NCI-H1048 (cell line): ENCODE results near the gene FREM1.

Experiments
- DNase-seq: peaks from one replicate; lab custom pipeline; 2025; lab: John Stamatoyannopoulos, UW

The FREM1 gene

DNA sequence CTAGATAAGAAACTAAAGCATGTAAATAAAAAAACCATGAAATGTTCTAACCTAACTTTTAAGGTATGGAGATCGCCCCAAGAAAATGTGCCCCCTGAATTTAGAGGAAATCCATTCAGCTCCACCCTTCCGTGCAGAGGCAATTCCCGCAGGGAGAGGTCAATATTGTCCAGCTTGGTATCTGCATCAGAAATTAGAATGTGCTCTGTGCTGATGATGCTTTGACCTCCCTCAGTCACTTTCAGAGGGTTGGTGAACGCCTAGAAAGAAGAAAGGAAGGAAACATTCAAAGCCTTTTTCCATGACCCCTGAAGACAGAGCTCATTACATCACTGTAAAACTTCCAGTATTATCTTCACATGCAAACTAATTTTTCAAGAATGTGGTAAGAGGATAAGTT lies 91.0 kb downstream of the FREM1 start:
- no peak for DNase-seq

- DNase-seq, result no peak
Observed at GRCh38 chr9:14814249-14814628, 96.0 kb downstream of the FREM1 start.

DNA sequence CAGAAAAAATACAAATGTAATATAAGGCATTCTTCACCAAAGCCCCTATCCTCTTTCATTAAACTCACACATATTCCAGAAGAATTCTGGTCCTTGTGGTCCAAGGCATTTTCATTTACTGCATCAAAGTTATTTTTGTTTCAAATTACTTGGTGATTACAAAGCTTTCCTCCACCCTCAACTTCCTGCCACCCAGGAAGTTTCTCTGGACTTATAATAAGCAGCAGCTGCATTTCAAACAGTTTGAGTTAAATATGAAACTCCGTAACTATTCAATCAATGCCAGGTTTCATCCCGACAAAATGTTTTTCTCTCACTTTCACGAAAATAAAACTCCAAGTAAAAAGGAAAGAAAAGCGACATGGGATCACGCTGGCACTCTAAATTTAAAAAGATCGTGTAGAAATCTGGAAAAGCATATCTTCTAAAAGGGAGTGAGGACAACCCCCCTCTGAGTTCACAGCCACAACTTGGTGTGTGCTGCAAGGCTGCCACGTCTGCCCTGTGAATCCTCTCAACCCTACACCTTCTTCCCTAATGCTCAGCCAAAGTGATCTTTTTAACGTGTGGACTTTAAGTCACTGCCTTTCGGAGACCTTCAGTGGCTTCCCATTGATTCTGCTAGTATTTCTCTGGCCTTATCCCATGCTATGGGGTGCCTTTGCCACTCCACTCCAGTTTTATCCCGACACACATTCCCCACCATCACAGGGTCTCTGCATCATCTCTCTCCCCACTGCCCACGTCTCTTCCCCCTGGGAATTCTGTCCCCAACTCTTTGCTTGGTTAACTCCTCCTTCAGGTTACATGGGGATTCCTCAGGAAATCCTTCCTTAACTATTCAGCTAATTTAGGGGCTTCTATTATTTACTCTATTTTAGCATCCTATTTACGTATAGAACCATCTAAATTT lies 96.6 kb downstream of the FREM1 start:
- no peak for DNase-seq

GRCh38 chr9:14812806-14813205 lies 97.4 kb downstream of the FREM1 start:
- no peak for DNase-seq

GRCh38 chr9:14811844-14812243 lies 98.4 kb downstream of the FREM1 start:
- DNase-seq, result no peak

GRCh38 chr9:14806941-14807520 lies 103.2 kb downstream of the FREM1 start:
- no peak for DNase-seq

- DNase-seq, result no peak
Observed at GRCh38 chr9:14799030-14799429, 111.2 kb downstream of the FREM1 start.

DNA sequence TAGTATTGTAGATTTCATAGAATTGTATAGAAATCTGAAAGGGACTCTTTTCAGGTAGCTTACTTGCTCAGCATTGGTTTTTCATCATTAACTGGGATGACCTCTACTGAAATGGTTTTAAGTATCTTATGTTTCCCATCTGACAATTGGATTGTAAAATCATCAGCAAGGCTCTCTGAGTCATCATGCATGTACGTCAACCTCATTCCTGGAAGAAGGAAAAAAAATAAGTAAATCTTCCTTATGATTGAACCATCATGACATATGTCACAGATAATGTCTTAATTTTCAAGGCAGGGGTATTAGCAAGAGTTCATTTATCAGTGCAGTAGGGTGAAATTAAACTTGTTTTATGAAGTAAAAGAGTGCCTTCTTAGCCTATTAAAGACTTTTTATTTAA lies 112.8 kb downstream of the FREM1 start:
- DNase-seq, result no peak

DNA sequence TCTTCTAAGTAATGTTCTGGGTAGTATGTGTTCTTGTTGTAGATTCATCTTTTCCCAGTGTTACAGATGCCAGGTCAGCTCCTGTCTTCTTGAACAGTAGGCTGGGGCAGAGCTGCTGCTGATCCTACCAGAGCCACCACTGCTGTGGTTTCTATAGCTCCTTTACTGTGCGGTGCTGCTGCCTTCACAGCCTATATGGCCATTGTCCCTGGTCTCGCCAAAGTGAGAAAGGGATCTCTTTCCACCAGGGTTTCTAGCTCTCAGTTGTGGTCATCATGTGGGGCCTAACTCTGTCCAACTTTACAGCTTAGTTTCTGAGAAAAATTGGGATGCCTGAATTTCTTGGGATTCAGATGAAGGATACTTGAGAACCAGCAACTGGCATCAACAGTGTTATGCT lies 116.8 kb downstream of the FREM1 start:
- no peak for DNase-seq

GRCh38 chr9:14790628-14791027 lies 119.6 kb downstream of the FREM1 start:
- no peak for DNase-seq

- no peak for DNase-seq
Observed at GRCh38 chr9:14788846-14789245, 121.4 kb downstream of the FREM1 start.

GRCh38 chr9:14783358-14783757 lies 126.9 kb downstream of the FREM1 start:
- no peak for DNase-seq

GRCh38 chr9:14782286-14783051 lies 127.8 kb downstream of the FREM1 start:
- no peak for DNase-seq

DNA sequence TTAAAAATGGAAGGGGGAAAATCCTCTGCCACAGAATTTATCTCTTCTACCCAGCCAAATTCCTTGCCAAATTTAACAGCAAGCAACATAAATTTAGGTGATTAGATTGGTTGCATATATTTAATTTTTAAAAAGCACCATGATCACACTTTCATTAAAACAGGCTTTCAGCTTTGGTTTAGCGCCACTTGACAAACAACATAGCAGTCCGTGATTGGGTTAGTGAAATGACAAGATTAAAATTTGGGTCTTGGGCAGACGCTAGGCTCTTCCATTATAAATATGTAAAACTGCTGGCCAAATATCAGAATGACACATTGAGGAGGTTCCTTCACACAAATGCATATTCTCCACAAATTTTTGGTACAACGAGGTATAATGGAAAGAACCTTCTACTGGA lies 129.5 kb downstream of the FREM1 start:
- no peak for DNase-seq

DNA sequence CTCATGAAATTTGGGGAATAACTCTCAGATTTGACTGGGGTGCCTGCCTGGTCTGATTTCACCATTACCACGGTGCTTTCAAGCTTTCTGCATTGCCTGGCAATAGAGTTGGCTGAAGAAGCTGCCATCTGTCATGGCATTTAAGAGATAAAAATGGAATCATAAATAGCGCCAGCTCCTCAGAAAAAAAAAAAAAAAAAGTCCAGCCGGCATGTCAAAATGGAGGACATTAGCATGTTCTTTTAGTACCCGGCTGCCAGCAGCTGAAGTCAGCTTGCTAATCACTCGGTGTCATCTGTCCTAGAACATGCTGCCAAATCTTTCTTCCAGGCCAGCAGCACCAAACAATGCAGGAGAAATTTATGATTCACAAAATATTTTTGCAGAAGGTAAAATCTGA lies 130.0 kb downstream of the FREM1 start:
- no peak for DNase-seq

DNA sequence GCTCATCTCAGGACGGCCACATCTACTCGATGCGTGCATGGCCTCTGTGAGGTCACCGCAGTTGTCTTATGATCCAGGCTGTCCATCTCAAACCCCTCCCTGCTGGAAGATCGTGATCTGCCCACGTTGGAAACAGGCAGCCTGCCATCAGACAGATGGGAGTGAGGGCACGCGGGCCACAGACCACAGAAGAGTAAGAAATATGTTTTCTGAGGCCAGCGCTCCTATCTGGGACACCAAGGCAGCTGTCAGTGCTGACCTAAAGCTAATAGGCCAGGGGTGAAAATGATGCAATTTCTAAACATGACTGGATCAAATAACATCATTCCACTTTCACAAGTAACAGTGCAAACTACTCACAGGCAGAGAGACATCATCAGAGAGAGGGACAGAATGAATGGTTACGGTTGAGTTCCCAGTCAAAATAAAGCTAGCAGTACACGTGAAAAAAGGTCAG lies 130.6 kb downstream of the FREM1 start:
- no peak for DNase-seq

DNA sequence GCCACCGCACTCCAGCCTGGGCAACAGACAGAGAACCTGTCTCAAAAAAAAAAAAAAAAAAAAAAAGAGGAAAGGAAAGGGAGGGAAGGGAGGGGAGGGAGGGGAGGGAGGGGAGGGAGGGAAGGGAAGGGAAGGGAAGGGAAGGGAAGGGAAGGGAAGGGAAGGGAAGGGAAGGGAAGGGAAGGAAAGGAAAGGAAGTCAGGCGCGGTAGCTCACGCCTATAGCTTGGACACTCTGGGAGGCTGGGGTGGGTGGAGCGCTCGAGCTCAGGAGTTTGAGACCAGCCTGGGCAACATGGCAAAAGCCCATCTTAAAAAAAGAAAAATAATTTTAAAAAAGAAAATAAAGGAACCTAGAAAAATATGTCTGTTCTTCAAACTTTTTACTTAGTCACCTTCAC lies 131.7 kb downstream of the FREM1 start:
- no peak for DNase-seq

- no peak for DNase-seq
Observed at GRCh38 chr9:14775917-14776316, 134.3 kb downstream of the FREM1 start.

GRCh38 chr9:14770592-14770991 lies 139.6 kb downstream of the FREM1 start:
- no peak for DNase-seq

DNA sequence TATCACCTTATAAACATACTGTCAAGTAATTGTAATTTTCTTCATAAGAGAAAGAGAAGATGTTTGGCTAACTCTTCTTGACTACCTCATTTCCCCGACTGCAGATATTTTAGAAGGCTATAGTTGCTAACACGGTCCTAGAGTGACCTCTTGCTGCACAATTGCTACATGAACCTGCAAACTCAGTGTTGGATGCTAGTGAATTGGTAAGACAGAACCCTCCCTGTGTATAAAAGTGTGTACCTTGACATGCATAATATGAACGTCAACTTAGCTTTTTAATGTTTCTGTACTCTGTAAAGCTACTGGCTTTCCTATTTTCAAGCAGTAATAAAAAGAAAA lies 141.0 kb downstream of the FREM1 start:
- DNase-seq, result no peak

DNA sequence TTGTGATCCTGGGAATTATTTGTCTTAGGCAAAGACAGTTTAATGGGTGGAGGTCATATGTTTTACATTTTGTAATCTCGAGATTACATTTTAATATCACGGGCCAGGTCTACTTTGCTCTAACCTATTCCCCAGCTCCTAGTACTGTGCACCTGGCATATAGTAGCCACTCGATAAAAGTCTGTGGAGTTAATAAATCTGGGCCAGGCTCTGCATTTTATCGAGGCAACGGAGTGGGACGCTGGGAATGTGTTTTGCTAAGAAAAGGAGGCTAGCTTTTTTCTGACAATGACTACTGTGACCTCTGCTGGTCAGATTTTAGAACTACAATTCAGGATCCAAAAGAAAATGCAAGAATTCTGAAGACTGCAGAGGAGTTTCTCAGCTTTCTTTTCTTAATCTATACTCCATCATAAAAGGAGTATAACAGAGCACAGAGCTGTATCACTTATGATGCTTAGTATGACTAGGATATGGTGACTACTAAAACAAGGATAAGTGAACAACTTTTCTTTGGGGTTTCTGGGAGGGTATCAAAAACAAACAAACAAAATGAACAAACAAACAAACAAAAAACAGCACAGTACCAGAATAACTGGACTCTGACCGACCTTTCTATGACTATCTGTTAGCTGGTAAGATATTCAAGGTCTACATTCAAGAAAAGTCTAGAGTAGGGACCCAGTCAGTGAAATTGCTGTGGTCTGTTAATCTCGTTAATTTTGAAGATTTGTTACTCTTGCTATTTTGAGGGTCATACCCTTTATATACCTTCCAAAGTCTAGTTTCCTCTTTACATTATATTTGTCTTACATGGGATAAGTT lies 141.6 kb downstream of the FREM1 start:
- peak; percentile 33 for DNase-seq

- no peak for DNase-seq
Observed at GRCh38 chr9:14766299-14766698, 143.9 kb downstream of the FREM1 start.
